Muscle of back (tissue), 11 donors: ENCODE results near the gene CEACAM18. TPM values are rescaled to one million over a fixed set of nuclear protein-coding genes. Genes with fewer than 3 reads are reported as not detected.
"Not testable (repeated sequence)": the region's sequence is repeated elsewhere in the genome, so short reads cannot be mapped to it uniquely, and the experiment has no call there.

Source experiments
- DNase-seq, 3 donors: peaks; one replicate each; pipeline versions ENCODE4 v3.0.0 to v3.0.0-alpha.2; 2013
- polyA plus RNA-seq, 10 donors: library from polyadenylated mRNA; unstranded; fragments of 120-200 nt; gene quantifications; one replicate each; pipeline ENCODE4 v1.2.1, GENCODE V29; 2013; ENCODE audit not compliant: insufficient read length in 10 of 10

The CEACAM18 gene
- polyA plus RNA-seq, 10 donors: not detected

GRCh38 chr19:51493776-51494175 lies 15.4 kb downstream of the CEACAM18 start:
- DNase-seq: no peak

- DNase-seq: no peak
These were observed 19.3 kb downstream of the CEACAM18 start for GRCh38 chr19:51497666-51498065.

GRCh38 chr19:51500931-51501330 lies 22.6 kb downstream of the CEACAM18 start:
- not testable (repeated sequence) for DNase-seq

GRCh38 chr19:51501594-51502263 lies 23.4 kb downstream of the CEACAM18 start, which contains the start of gene SIGLEC12:
Gene SIGLEC12, minus strand, starts transcription at chr19:51501800. Its CDS starts 67 bp downstream, at chr19:51501733.
- DNase-seq: peak in 1 of 3 donors; percentile 30

- no peak for DNase-seq
These were observed 25.0 kb downstream of the CEACAM18 start for GRCh38 chr19:51503286-51503817.

GRCh38 chr19:51503896-51504295 lies 25.6 kb downstream of the CEACAM18 start:
- no peak for DNase-seq

GRCh38 chr19:51505904-51506303 lies 27.6 kb downstream of the CEACAM18 start:
- DNase-seq: no peak

DNA sequence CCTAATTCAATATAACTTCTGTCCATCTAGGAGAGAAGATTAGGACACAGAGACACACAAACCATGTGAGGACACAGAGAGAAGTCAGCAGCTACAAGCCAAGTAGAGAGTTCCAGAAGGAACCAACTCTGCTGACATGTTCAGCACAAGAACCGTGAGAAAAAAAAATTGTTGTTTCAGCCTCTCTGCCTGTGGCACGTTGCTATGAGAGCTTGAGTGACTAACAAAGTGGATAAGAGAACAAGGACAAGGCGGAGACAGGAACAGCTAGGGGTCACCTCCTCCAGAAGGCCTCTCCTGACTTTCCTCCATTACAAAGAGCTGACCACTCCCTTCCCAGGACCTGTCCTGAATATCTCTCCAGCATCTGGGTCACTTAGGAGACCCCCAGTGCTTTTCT lies 28.9 kb downstream of the CEACAM18 start:
- DNase-seq: no peak

DNA sequence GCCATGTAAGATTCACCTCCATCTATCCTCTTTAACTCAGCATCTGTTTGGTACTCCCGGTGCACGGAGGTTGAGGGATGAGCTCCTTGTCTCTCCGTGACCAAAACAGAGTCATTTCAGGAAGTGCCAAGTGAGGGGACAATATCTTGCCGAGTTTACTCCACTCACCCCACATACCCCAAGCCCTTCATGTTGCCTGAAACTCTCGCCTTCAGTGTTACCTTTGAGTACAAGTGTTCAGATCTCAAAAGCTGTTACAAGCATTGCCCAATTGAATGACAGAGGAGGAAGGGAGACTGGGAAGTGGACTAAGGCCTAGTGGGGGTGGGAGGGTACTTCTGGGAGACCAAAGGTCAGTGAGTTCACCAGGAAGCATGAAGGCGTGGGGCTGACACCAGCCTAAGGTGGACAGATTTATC lies 29.3 kb downstream of the CEACAM18 start:
- DNase-seq: no peak

GRCh38 chr19:51508059-51508733 lies 29.9 kb downstream of the CEACAM18 start:
- DNase-seq: no peak

GRCh38 chr19:51509823-51510660 lies 31.7 kb downstream of the CEACAM18 start:
- DNase-seq: no peak

GRCh38 chr19:51511353-51511752 lies 33.0 kb downstream of the CEACAM18 start:
- no peak for DNase-seq

DNA sequence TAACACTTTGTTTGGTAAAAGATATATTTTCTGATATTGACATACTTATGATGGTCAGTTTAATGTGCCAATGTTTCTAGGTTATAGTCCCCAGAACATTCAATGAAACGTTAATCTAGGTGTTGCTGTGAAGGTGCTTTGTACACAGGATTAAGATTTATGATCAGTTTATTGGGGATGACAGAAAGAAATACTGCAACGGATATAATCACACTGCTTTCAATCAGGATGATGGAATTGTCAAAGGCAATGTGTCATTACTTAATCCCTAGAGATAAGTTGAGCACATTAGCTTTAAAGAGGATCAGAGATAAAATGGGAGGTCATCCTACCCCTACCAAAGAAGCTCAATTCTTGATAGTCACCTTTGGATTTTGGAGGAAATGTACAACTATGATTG lies 35.6 kb downstream of the CEACAM18 start:
- DNase-seq: no peak

DNA sequence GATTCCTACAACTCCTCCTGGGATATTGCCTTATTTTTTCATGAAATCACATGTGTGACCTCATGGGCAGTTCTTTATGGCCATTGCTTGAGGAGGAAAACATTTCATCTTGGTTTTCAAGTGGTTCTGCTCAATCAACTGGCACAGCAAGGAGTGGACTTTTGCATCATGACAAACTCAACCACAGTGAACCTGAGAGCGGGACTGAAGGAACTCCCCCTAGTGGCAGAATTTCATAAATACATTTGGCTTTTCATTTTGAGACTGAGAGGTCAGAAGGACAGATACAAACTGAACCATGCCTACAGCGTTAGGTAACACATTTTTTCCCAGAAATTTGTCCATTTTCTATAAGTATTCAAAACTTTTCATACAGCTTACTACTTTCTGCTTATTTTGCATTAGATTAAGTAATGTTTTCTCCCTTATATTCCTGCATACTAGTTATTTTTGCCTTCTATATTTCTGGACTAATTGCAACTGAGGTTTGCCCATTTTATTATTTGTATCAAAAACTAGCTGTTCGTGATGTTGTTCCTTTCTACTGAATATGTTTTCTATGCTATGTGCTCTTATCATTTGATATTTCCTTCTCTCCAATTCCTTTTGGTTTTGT lies 36.6 kb downstream of the CEACAM18 start:
- DNase-seq: peak; percentile 28 to 48 (median 39)

GRCh38 chr19:51520728-51521127 lies 42.4 kb downstream of the CEACAM18 start:
- DNase-seq: no peak

GRCh38 chr19:51521357-51521756 lies 43.0 kb downstream of the CEACAM18 start:
- DNase-seq: no peak

DNA sequence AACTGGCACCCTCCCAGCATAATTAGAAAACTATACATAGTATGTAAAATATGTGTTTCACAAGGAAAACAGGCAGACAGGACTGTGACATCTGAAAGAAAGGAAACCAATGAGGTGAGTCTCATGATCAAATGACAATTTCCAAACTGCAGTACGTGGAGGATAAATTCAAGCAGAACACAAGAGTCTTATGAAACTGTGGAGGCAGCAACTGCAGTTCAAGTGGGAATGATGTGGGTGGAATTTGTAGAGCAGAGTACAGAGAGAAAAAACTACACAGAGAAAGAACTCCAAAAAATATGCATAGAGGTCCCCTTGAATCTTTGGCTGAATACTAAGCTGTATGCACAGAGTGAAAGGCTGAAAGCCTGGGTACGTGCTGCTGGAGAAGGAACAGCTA lies 43.4 kb downstream of the CEACAM18 start:
- no peak for DNase-seq

- DNase-seq: no peak
These were observed 46.4 kb downstream of the CEACAM18 start for GRCh38 chr19:51524666-51525264.

GRCh38 chr19:51525651-51526050 lies 47.3 kb downstream of the CEACAM18 start:
- no peak for DNase-seq

DNA sequence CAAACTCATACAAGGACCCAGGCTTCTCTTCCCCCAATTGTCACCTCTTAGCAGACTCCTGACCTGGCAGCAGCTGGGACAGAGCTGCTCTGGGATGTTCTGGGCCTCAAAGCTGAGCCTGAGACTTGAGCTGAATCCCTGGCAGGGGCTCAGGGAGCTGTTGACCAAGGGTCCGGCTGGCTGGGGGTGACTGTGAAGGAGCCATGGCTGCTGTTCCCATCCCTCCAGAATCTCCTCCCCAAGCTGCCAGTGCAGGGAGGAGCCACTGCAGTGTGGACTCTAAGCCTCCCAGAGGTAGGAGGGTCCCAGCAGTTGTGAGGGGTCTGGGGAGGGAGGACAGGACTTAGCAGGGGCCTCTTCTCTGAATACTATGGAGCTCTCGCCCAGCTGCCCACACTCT lies 51.0 kb downstream of the CEACAM18 start:
- no peak for DNase-seq

GRCh38 chr19:51530616-51531015 lies 52.3 kb downstream of the CEACAM18 start:
- no peak for DNase-seq
